AG10803 (cell line): Measurements from ENCODE around the gene CNTF.

Source experiments
- DNase-seq: peaks from one replicate; pipeline ENCODE4 v3.0.0; 2010; ENCODE audit warnings: low read depth
- H3K4me3 ChIP-seq: 2 replicates; pipeline ENCODE4 v1.5.1; 2011; ENCODE audit warnings: mild to moderate bottlenecking, low read length, control low read depth
- CTCF ChIP-seq: conservative IDR thresholded peaks from 2 replicates; pipeline ENCODE4 v1.5.1; 2011; ENCODE audit warnings: mild to moderate bottlenecking, low read length, control low read depth, inconsistent platforms

Gene CNTF

GRCh38 chr11:58606930-58607714 lies 15.3 kb upstream of the CNTF start:
- DNase-seq, result no peak
- no peak for TF ChIP-seq CTCF
- no peak overlapping the region for H3K4me3 ChIP-seq

GRCh38 chr11:58608331-58608730 lies 14.1 kb upstream of the CNTF start:
- no peak overlapping the region for H3K4me3 ChIP-seq
- DNase-seq, result no peak
- no peak for TF ChIP-seq CTCF

- DNase-seq, result no peak
- no peak overlapping the region for H3K4me3 ChIP-seq
- TF ChIP-seq CTCF, result no peak
Observed at GRCh38 chr11:58609723-58610122, 12.7 kb upstream of the CNTF start.

GRCh38 chr11:58613228-58613627 lies 9.2 kb upstream of the CNTF start:
- no peak overlapping the region for H3K4me3 ChIP-seq
- no peak for TF ChIP-seq CTCF
- DNase-seq, result no peak

- TF ChIP-seq CTCF, result no peak
- no peak overlapping the region for H3K4me3 ChIP-seq
- DNase-seq, result no peak
Observed at GRCh38 chr11:58615559-58615958, 6.9 kb upstream of the CNTF start.

- DNase-seq, result peak; percentile 93
- no peak overlapping the region for H3K4me3 ChIP-seq
- no peak for TF ChIP-seq CTCF
Observed at GRCh38 chr11:58616594-58616993, 5.9 kb upstream of the CNTF start.

- H3K4me3 ChIP-seq, result no peak overlapping the region
- TF ChIP-seq CTCF, result no peak
- DNase-seq, result no peak
Observed at GRCh38 chr11:58617976-58618557, 4.4 kb upstream of the CNTF start.
